Muscle of back (tissue), 11 donors: Measurements from ENCODE around the gene DGCR2. TPM values are rescaled to one million over a fixed set of nuclear protein-coding genes. Genes with fewer than 3 reads are reported as not detected.
"Not testable (repeated sequence)": the region's sequence is repeated elsewhere in the genome, so short reads cannot be mapped to it uniquely, and the experiment has no call there.

Experiments used
- DNase-seq, 3 donors: peaks; one replicate each; pipeline versions ENCODE4 v3.0.0 to v3.0.0-alpha.2; 2013
- polyA plus RNA-seq, 10 donors: library from polyadenylated mRNA; unstranded; fragments of 120-200 nt; gene quantifications; one replicate each; pipeline ENCODE4 v1.2.1, GENCODE V29; 2013; ENCODE audit not compliant: insufficient read length in 10 of 10

DGCR2 gene
- polyA plus RNA-seq, 10 donors: 37.0 to 59.6 (median 48.1) TPM

- DNase-seq: not testable (repeated sequence)
These were observed 91.3 kb downstream of the DGCR2 start for GRCh38 chr22:19030889-19031252.

- not testable (repeated sequence) for DNase-seq
These were observed 91.9 kb downstream of the DGCR2 start for GRCh38 chr22:19030226-19030888.

- not testable (repeated sequence) for DNase-seq
These were observed 92.8 kb downstream of the DGCR2 start for GRCh38 chr22:19029113-19030103.

- not testable (repeated sequence) for DNase-seq
These were observed 94.2 kb downstream of the DGCR2 start for GRCh38 chr22:19028060-19028455.

- not testable (repeated sequence) for DNase-seq
These were observed 94.7 kb downstream of the DGCR2 start for GRCh38 chr22:19027371-19028059.

GRCh38 chr22:19026080-19026479 is 96.1 kb downstream of the DGCR2 start:
- not testable (repeated sequence) for DNase-seq

- DNase-seq: not testable (repeated sequence)
These were observed 97.2 kb downstream of the DGCR2 start for GRCh38 chr22:19024956-19025489.

- DNase-seq: not testable (repeated sequence)
These were observed 98.3 kb downstream of the DGCR2 start for GRCh38 chr22:19023931-19024330.

GRCh38 chr22:19022755-19023154 is 99.5 kb downstream of the DGCR2 start:
- no peak for DNase-seq

- no peak for DNase-seq
These were observed 102.6 kb downstream of the DGCR2 start for GRCh38 chr22:19019679-19020032.

- no peak for DNase-seq
These were observed 103.1 kb downstream of the DGCR2 start for GRCh38 chr22:19019029-19019678.

GRCh38 chr22:19018256-19018655 is 104.0 kb downstream of the DGCR2 start:
- DNase-seq: no peak

GRCh38 chr22:19016081-19016766 is 106.0 kb downstream of the DGCR2 start:
- no peak for DNase-seq

GRCh38 chr22:19014886-19015285 is 107.3 kb downstream of the DGCR2 start:
- no peak for DNase-seq

- not testable (repeated sequence) for DNase-seq
These were observed 108.2 kb downstream of the DGCR2 start for GRCh38 chr22:19013881-19014598.

GRCh38 chr22:19013411-19013810 is 108.8 kb downstream of the DGCR2 start:
- DNase-seq: not testable (repeated sequence)

GRCh38 chr22:19012308-19012986 is 109.8 kb downstream of the DGCR2 start:
- DNase-seq: no peak

GRCh38 chr22:19011611-19012010 is 110.6 kb downstream of the DGCR2 start:
- not testable (repeated sequence) for DNase-seq

GRCh38 chr22:19011075-19011474 is 111.1 kb downstream of the DGCR2 start:
- no peak for DNase-seq

GRCh38 chr22:19005905-19006304 is 116.3 kb downstream of the DGCR2 start:
- no peak for DNase-seq
